Vagina (tissue), 2 donors: ENCODE results near the gene TBC1D4. TPM values are rescaled to one million over a fixed set of nuclear protein-coding genes. Genes with fewer than 3 reads are reported as not detected.

Experiments
- DNase-seq, 2 donors: peaks; one replicate each; pipeline ENCODE4 v3.0.0-alpha.2; 2017; ENCODE audit errors: extremely low spot score in 2 of 2
- H3K27ac ChIP-seq: fragments of 200-600 bp; sonication (generic); one replicate; pipeline ENCODE4 v1.5.1; 2019
- H3K27me3 ChIP-seq: fragments of 200-600 bp; sonication (generic); one replicate; pipeline ENCODE4 v1.5.1; 2019
- H3K36me3 ChIP-seq, 2 donors: fragments of 200-600 bp; sonication (generic); one replicate each; pipeline ENCODE4 v1.5.1; 2017 to 2019
- H3K4me1 ChIP-seq: fragments of 200-600 bp; sonication (generic); one replicate; pipeline ENCODE4 v1.5.1; 2019
- H3K4me3 ChIP-seq, 2 donors: fragments of 200-600 bp; sonication (generic); 1 replicate in 1 of 2; 2 replicates in 1 of 2; pipeline ENCODE4 v1.5.1; 2016 to 2019
- H3K9me3 ChIP-seq: fragments of 200-600 bp; sonication (generic); one replicate; pipeline ENCODE4 v1.5.1; 2019
- CTCF ChIP-seq, 3 experiments: fragments of 450-650 bp in 2 of 3; fragments of 200-600 bp in 1 of 3; sonication (generic) in 1 of 3; IDR thresholded peaks; one replicate each; pipeline ENCODE4 v1.5.1; 2017 to 2019; ENCODE audit warnings: antibody characterized with exemption in 3 of 3, mild to moderate bottlenecking in 2 of 3, moderate library complexity in 2 of 3
- POLR2A ChIP-seq, 2 donors: fragments of 450-650 bp; IDR thresholded peaks; one replicate each; pipeline ENCODE4 v1.6.1; 2017; ENCODE audit warnings: antibody characterized with exemption in 2 of 2, mild to moderate bottlenecking in 2 of 2, moderate library complexity in 2 of 2
- POLR2AphosphoS5 ChIP-seq, 2 donors: sonication (generic); formaldehyde crosslinking; IDR thresholded peaks; one replicate each; pipeline ENCODE4 v1.9.0; 2017; ENCODE audit warnings: antibody characterized with exemption in 2 of 2, mild to moderate bottlenecking in 2 of 2, low read depth in 1 of 2; ENCODE audit not compliant: insufficient read depth in 1 of 2
- intact Hi-C: fragments of 100-400 bp; cut with DNase I; formaldehyde crosslinking; loops from one replicate; pipeline ENCODE4 v1.15.1; 2023
- total RNA-seq: library from RNA; depleted of rRNA; stranded (reverse); fragments of >200 nt; gene quantifications from one replicate; pipeline ENCODE4 v1.2.3, GENCODE V29; 2016

Gene TBC1D4
- total RNA-seq, 1 donor from 2014 or later = 25.0 TPM

DNA sequence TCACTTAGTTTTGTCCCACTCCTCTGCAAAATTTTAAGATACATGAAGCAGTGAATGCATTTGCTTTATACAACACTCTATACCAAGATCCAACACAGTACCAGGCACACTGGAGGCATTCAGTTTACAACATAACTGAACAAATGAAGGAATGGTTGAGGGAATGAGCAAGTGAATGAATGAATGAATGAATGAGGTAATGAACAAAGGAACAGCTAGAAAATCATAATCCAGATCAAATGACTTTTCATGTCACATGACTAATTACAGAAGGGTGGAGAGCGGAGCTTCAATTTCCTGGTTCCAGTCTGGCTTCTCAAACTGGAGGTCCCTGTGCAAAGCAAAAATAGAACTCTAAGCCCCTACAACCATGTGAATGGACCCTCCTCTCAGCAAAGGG is 16.7 kb downstream of the TBC1D4 start:
- TF ChIP-seq POLR2A (IDR thresholded peaks at IDR 0.05) (no peak), CTCF (IDR thresholded peaks at IDR 0.05) (no peak)
- Histone ChIP-seq H3K36me3 (no peaks in the 10 kb centered on the region), H3K27me3 (no peaks in the 10 kb centered on the region), H3K27ac (no peak overlapping the region), H3K9me3 (no peaks in the 10 kb centered on the region), H3K4me3 (no peak overlapping the region), H3K4me1 (peaks cover 24% of the 10 kb centered on the region)
- intact Hi-C loops = no loop called here
- no peak for DNase-seq

- H3K4me3 ChIP-seq = no peak overlapping the region
- intact Hi-C loops = no loop called here
- no peaks in the 10 kb centered on the region for H3K9me3 ChIP-seq
- no peak for TF ChIP-seq POLR2A (IDR thresholded peaks at IDR 0.05)
- TF ChIP-seq POLR2AphosphoS5 (IDR thresholded peaks at IDR 0.05; ENCODE audit: insufficient read depth in 1 of 2, low read depth in 1 of 2) = no peak
- TF ChIP-seq CTCF (IDR thresholded peaks at IDR 0.05) = no peak
- no peaks in the 10 kb centered on the region for H3K27me3 ChIP-seq
- no peak overlapping the region for H3K27ac ChIP-seq
- no peaks in the 10 kb centered on the region for H3K36me3 ChIP-seq
- H3K4me1 ChIP-seq = no peaks in the 10 kb centered on the region
- no peak for DNase-seq
Observed at GRCh38 chr13:75461314-75461713, 20.7 kb downstream of the TBC1D4 start.

DNA sequence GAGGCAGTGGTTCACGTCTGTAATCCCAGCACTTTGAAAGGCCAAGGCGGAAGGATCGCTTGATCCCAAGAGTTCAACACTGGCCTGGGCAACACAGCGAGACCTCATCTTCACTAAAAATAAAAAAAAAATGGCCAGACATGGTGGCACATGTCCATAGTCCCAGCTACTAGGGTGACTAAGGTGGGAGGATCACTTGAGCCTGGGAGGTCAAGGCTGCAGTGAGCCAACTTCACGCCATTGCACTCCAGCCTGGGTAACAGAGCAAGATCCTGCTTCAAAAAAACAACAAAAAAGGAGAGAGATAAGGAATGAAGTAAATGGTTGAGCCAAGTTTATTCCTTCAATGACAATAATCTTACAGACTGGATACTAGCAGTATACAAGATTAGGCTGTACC is 21.3 kb downstream of the TBC1D4 start:
- no peak overlapping the region for H3K4me3 ChIP-seq
- TF ChIP-seq POLR2AphosphoS5 (IDR thresholded peaks at IDR 0.05; ENCODE audit: insufficient read depth in 1 of 2, low read depth in 1 of 2) (no peak), CTCF (IDR thresholded peaks at IDR 0.05) (no peak), POLR2A (IDR thresholded peaks at IDR 0.05) (no peak)
- no peaks in the 10 kb centered on the region for H3K36me3 ChIP-seq
- H3K27ac ChIP-seq = no peak overlapping the region
- intact Hi-C loops = no loop called here
- no peaks in the 10 kb centered on the region for H3K9me3 ChIP-seq
- no peaks in the 10 kb centered on the region for H3K4me1 ChIP-seq
- no peaks in the 10 kb centered on the region for H3K27me3 ChIP-seq
- DNase-seq = no peak

DNA sequence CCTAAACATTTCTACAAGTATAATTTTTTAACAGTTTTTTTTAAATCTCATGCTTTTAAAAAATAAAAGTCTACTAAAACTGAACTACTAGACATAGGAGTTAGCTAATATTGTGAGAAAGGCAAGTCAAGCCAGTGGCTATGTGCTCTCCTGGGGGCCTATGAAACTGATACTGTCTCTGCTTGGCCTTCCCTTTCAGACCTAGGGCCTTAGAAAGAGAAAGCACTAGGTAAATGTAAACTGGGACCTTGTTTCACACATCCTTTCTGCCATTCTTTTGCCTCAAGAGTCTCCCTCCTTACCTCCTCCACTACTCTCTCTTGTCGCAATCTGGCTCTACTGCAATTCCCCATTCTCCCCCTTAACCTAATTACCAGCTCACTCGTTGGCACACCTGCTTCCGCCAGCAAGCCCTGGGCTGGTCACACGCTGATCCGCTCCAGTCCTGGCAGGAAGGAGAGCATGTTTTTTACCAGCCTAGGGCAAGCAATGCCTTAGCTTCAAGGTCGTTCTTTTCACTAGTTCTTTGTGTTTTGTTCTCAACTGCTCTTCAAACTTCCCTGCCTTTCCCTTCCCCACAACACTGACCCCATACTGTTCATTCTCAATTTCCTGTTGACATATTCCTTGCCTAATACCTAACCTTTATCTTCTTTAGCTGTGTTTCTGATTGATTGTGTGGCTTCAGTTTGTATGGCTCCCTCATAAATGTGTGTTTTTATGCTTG is 23.1 kb downstream of the TBC1D4 start:
- no peaks in the 10 kb centered on the region for H3K9me3 ChIP-seq
- no peaks in the 10 kb centered on the region for H3K36me3 ChIP-seq
- peaks cover 13% of the 10 kb centered on the region for H3K4me1 ChIP-seq
- intact Hi-C loops = no loop called here
- TF ChIP-seq POLR2AphosphoS5 (IDR thresholded peaks at IDR 0.05; ENCODE audit: insufficient read depth in 1 of 2, low read depth in 1 of 2) (peak in 1 of 2 donors; percentile 25), POLR2A (IDR thresholded peaks at IDR 0.05) (no peak)
- no peak for DNase-seq
- H3K27me3 ChIP-seq = no peaks in the 10 kb centered on the region
- no peak overlapping the region for H3K4me3 ChIP-seq
- H3K27ac ChIP-seq = no peak overlapping the region

- TF ChIP-seq POLR2A (IDR thresholded peaks at IDR 0.05) (no peak), CTCF (IDR thresholded peaks at IDR 0.05) (no peak), POLR2AphosphoS5 (IDR thresholded peaks at IDR 0.05; ENCODE audit: insufficient read depth in 1 of 2, low read depth in 1 of 2) (no peak)
- Histone ChIP-seq H3K36me3 (no peaks in the 10 kb centered on the region), H3K27me3 (no peaks in the 10 kb centered on the region), H3K4me3 (no peak overlapping the region), H3K27ac (no peak overlapping the region), H3K4me1 (peaks cover 19% of the 10 kb centered on the region), H3K9me3 (no peaks in the 10 kb centered on the region)
- intact Hi-C loops = no loop called here
- no peak for DNase-seq
Observed at GRCh38 chr13:75455962-75456361, 26.0 kb downstream of the TBC1D4 start.
